Activated naive CD4-positive, alpha-beta T cell treated with anti-CD3 and anti-CD28 coated beads for 36 hours (primary cell): ENCODE results near the gene INPP5A. TPM values are rescaled to one million over a fixed set of nuclear protein-coding genes. Genes with fewer than 3 reads are reported as not detected.
"Not testable (repeated sequence)": the region's sequence is repeated elsewhere in the genome, so short reads cannot be mapped to it uniquely, and the experiment has no call there.

Experiments used
- CTCF ChIA-PET: fragments of 350-600 bp; sonication (Branson Sonifier 250); formaldehyde crosslinking; loops from one replicate; lab custom pipeline; 2021; ENCODE audit warnings: antibody characterized with exemption; lab: Charles Lee
- DNase-seq: peaks from one replicate; pipeline ENCODE4 v3.0.0-alpha.2; 2020
- H3K27ac Mint-ChIP-seq: one replicate; pipeline ENCODE4 v1.8.0; 2021; ENCODE audit warnings: mild to moderate bottlenecking, mixed read lengths
- H3K27me3 Mint-ChIP-seq: one replicate; pipeline ENCODE4 v1.8.0; 2021; ENCODE audit warnings: low read depth, mixed read lengths
- H3K36me3 Mint-ChIP-seq: one replicate; pipeline ENCODE4 v1.8.0; 2021; ENCODE audit warnings: low read depth, mixed read lengths
- H3K4me1 Mint-ChIP-seq: one replicate; pipeline ENCODE4 v1.8.0; 2021; ENCODE audit warnings: low read depth, mixed read lengths
- H3K4me3 Mint-ChIP-seq: one replicate; pipeline ENCODE4 v1.8.0; 2021; ENCODE audit warnings: mild to moderate bottlenecking, moderate library complexity, mixed read lengths
- H3K9me3 Mint-ChIP-seq: one replicate; pipeline ENCODE4 v1.8.0; 2021; ENCODE audit warnings: mixed read lengths
- intact Hi-C: fragments of 100-400 bp; cut with micrococcal nuclease; formaldehyde crosslinking; loops from one replicate; pipeline ENCODE4 v1.15.1; 2023
- total RNA-seq, 2 experiments: library from RNA; stranded (reverse); gene quantifications; one replicate each; pipeline ENCODE4 v1.2.3, GENCODE V29; 2021

The INPP5A gene
- total RNA-seq, 2 experiments from 2014 or later, result 17.3 to 19.5 TPM

- intact Hi-C loops, result no loop called here
- H3K4me1 Mint-ChIP-seq, result no peaks in the 10 kb centered on the region
- H3K9me3 Mint-ChIP-seq, result no peaks in the 10 kb centered on the region
- DNase-seq, result no peak
- CTCF ChIA-PET, result interaction anchor here (1.4 kb wide), 1 partner anchor 135 kb away, joined by 3 read pairs; no protein-coding TSS in a partner anchor
- H3K36me3 Mint-ChIP-seq, result no peaks in the 10 kb centered on the region
- H3K27me3 Mint-ChIP-seq, result peaks cover 15% of the 10 kb centered on the region
- no peak overlapping the region for H3K27ac Mint-ChIP-seq
- no peak overlapping the region for H3K4me3 Mint-ChIP-seq
Measured at GRCh38 chr10:132790470-132790869, 252.9 kb downstream of the INPP5A start.

GRCh38 chr10:132790934-132791829 is 253.6 kb downstream of the INPP5A start:
- no peaks in the 10 kb centered on the region for H3K9me3 Mint-ChIP-seq
- CTCF ChIA-PET, result interaction anchor here (1.4 kb wide), 1 partner anchor 136 kb away, joined by 3 read pairs; no protein-coding TSS in a partner anchor
- no peaks in the 10 kb centered on the region for H3K4me1 Mint-ChIP-seq
- no peak for DNase-seq
- no peak overlapping the region for H3K27ac Mint-ChIP-seq
- peaks cover 15% of the 10 kb centered on the region for H3K27me3 Mint-ChIP-seq
- no peak overlapping the region for H3K4me3 Mint-ChIP-seq
- intact Hi-C loops, result no loop called here
- no peaks in the 10 kb centered on the region for H3K36me3 Mint-ChIP-seq

GRCh38 chr10:132792099-132792498 is 254.5 kb downstream of the INPP5A start:
- H3K27ac Mint-ChIP-seq, H3K4me3 Mint-ChIP-seq, H3K36me3 Mint-ChIP-seq, intact Hi-C loops, DNase-seq, H3K9me3 Mint-ChIP-seq, H3K4me1 Mint-ChIP-seq, CTCF ChIA-PET: not testable (repeated sequence)
- H3K27me3 Mint-ChIP-seq, result peaks cover 15% of the 10 kb centered on the region

DNA sequence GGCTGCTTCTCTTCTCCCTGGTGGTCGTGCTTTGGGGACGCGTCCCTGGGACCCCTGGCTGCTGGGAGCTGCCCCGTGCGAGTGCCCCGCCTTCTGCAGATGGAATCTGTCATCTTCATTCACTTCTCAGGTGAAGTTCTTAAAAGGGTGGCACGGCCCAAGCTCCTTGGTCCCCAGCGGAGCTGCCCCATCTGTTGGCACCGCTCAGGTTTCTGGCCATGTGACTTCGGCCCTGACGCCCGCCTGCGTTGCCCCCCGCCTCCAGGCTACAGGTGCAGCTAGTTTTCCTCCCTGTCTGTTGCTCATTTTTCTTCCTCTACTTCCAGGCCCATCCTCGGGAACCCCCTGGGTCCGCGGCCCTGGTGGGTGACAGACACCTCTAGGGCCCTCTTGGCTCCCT is 255.2 kb downstream of the INPP5A start:
- H3K27ac Mint-ChIP-seq, result no peak overlapping the region
- CTCF ChIA-PET, result interaction anchor here (1.0 kb wide), 1 partner anchor 137 kb away, joined by 3 read pairs; no protein-coding TSS in a partner anchor
- no peaks in the 10 kb centered on the region for H3K9me3 Mint-ChIP-seq
- H3K27me3 Mint-ChIP-seq, result peaks cover 15% of the 10 kb centered on the region
- no peak overlapping the region for H3K4me3 Mint-ChIP-seq
- no peak for DNase-seq
- intact Hi-C loops, result no loop called here
- no peaks in the 10 kb centered on the region for H3K36me3 Mint-ChIP-seq
- H3K4me1 Mint-ChIP-seq, result no peaks in the 10 kb centered on the region

DNA sequence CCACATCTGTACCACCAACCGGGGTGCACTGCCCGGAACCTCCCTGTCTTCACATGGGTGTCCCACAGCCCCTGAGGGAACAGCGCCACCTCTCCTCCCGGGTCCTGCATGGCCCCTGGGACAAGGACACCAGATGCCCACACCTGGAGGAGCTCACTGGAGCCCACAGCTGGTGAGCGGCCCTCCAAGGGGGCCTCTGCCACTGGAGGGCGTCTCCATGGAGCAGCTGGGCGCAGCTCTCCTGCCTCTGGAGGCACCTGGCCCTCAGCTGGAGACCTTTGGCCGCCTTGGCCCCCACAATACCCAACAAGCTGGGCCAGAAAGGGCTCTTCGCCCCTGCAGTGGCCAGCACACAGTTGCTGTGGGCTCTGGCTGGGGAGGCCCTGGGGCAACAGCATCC is 255.6 kb downstream of the INPP5A start:
- intact Hi-C loops, result no loop called here
- CTCF ChIA-PET, result interaction anchor here (1.0 kb wide), 1 partner anchor 138 kb away, joined by 3 read pairs; no protein-coding TSS in a partner anchor
- no peaks in the 10 kb centered on the region for H3K36me3 Mint-ChIP-seq
- no peaks in the 10 kb centered on the region for H3K9me3 Mint-ChIP-seq
- DNase-seq, result no peak
- no peak overlapping the region for H3K27ac Mint-ChIP-seq
- no peaks in the 10 kb centered on the region for H3K4me1 Mint-ChIP-seq
- no peak overlapping the region for H3K4me3 Mint-ChIP-seq
- H3K27me3 Mint-ChIP-seq, result peaks cover 15% of the 10 kb centered on the region

GRCh38 chr10:132793871-132794849 is 256.6 kb downstream of the INPP5A start:
- Mint-ChIP-seq H3K36me3 (no peaks in the 10 kb centered on the region), H3K4me1 (no peaks in the 10 kb centered on the region), H3K9me3 (no peaks in the 10 kb centered on the region), H3K4me3 (no peak overlapping the region), H3K27me3 (peaks cover 9% of the 10 kb centered on the region), H3K27ac (no peak overlapping the region)
- intact Hi-C loops, result no loop called here
- no peak for DNase-seq
- CTCF ChIA-PET, result interaction anchor here (1.0 kb wide), 1 partner anchor 139 kb away, joined by 3 read pairs; no protein-coding TSS in a partner anchor

DNA sequence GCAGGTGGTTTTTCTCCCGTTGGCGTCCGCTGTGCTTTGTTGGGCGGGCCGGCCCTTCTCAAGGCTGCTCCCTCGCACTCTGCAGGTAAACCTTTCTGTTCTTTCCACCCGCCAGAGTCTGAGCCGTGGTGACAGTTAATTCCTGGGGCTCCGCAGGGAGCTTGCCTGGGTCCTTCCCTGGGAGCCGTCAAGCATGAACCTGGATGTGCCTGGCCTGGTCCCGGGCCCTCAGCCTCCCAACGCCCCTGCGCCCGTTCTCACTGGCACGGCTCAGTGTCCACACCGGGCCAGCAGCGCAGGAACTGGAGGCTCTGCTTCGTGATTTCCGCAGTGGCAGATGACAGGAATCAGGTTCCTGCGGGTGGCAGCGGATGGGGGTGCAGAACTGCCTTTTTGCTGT is 259.3 kb downstream of the INPP5A start:
- Mint-ChIP-seq H3K27ac (no peak overlapping the region), H3K36me3 (no peaks in the 10 kb centered on the region), H3K27me3 (no peaks in the 10 kb centered on the region), H3K9me3 (no peaks in the 10 kb centered on the region), H3K4me3 (no peak overlapping the region), H3K4me1 (no peaks in the 10 kb centered on the region)
- no peak for DNase-seq
- CTCF ChIA-PET, result no interaction called here
- intact Hi-C loops, result no loop called here

GRCh38 chr10:132797986-132798385 is 260.4 kb downstream of the INPP5A start:
- H3K4me3 Mint-ChIP-seq, DNase-seq, intact Hi-C loops, H3K27me3 Mint-ChIP-seq, H3K9me3 Mint-ChIP-seq, CTCF ChIA-PET, H3K4me1 Mint-ChIP-seq, H3K27ac Mint-ChIP-seq, H3K36me3 Mint-ChIP-seq: not testable (repeated sequence)

DNA sequence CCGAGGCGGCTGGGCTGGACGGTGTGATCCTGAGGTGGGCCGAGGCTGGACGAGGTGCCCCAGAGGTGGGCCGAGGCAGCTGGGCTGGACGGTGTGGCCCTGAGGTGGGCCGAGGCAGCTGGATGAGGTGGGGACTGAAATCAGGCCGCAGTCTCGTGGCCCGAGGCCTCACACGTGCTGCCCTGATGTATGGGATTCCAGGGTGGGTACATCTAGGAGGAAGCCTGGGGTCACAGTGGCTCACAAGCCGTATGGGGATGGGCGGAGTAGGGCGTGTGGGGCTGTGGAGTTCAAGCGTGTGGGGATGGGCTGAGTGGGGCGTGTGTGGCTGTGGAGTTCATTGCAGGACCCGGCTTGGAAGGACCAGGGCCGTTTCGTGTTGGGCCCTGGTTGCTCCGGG is 260.8 kb downstream of the INPP5A start:
- no peak for DNase-seq
- Mint-ChIP-seq H3K4me3 (no peak overlapping the region), H3K36me3 (no peaks in the 10 kb centered on the region), H3K4me1 (no peaks in the 10 kb centered on the region), H3K27ac (no peak overlapping the region), H3K9me3 (no peaks in the 10 kb centered on the region), H3K27me3 (no peaks in the 10 kb centered on the region)
- intact Hi-C loops, result no loop called here
- CTCF ChIA-PET, result no interaction called here

GRCh38 chr10:132798876-132799275 is 261.3 kb downstream of the INPP5A start:
- H3K9me3 Mint-ChIP-seq, result no peaks in the 10 kb centered on the region
- CTCF ChIA-PET, result no interaction called here
- no peak overlapping the region for H3K27ac Mint-ChIP-seq
- H3K4me3 Mint-ChIP-seq, result no peak overlapping the region
- no peaks in the 10 kb centered on the region for H3K27me3 Mint-ChIP-seq
- intact Hi-C loops, result no loop called here
- DNase-seq, result no peak
- H3K4me1 Mint-ChIP-seq, result no peaks in the 10 kb centered on the region
- no peaks in the 10 kb centered on the region for H3K36me3 Mint-ChIP-seq

DNA sequence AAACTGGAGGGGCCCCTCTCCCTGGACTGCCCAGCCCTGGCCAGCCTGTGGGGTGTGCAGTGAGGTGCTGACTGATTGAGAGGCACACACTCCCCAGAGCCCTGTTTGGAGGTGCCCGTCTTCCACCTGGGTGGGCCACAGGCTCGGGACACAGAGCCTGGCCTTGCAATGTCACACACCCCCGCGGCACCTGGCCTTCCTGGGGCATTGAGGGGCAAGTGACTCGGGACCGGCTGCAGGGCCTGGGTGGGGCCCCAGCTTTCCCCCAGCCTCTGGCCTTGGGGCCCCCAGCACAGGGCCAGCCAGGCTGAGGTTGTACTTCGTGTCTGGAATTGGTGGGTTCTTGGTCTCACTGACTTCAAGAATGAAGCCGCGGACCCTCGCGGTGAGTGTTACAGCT is 262.3 kb downstream of the INPP5A start:
- H3K27me3 Mint-ChIP-seq, result no peaks in the 10 kb centered on the region

DNA sequence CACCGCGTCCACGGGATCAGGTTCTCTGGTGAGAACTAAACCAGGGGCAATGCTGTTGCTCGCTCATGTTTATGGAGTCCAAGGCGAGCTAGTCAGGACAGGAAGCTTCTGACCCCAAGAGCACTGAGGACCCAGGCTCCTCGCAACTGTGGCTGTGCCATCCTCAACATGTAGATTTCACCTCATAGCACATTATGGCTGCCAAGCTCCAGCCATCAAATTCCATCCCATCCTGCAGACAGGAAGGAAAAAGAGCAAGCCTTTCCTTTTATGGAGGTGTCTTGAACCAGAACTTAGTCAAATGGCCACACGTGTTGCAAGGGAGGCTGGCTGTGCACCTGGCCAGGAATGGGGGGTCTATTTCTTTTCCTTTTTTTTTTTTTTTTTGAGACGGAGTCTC is 264.5 kb downstream of the INPP5A start:
- CTCF ChIA-PET, result no interaction called here
- no peak for DNase-seq
- H3K4me3 Mint-ChIP-seq, result no peak overlapping the region
- no peaks in the 10 kb centered on the region for H3K9me3 Mint-ChIP-seq
- H3K27ac Mint-ChIP-seq, result no peak overlapping the region
- no peaks in the 10 kb centered on the region for H3K36me3 Mint-ChIP-seq
- no peaks in the 10 kb centered on the region for H3K4me1 Mint-ChIP-seq
- intact Hi-C loops, result no loop called here
- H3K27me3 Mint-ChIP-seq, result no peaks in the 10 kb centered on the region

More for the DNA sequence above, 262.3 kb downstream of the INPP5A start:
- CTCF ChIA-PET, result no interaction called here
- H3K36me3 Mint-ChIP-seq, result no peaks in the 10 kb centered on the region
- H3K27ac Mint-ChIP-seq, result no peak overlapping the region
- intact Hi-C loops, result no loop called here
- H3K4me1 Mint-ChIP-seq, result no peaks in the 10 kb centered on the region
- DNase-seq, result no peak
- no peaks in the 10 kb centered on the region for H3K9me3 Mint-ChIP-seq
- no peak overlapping the region for H3K4me3 Mint-ChIP-seq
